Measurements from ENCODE around the gene ANKRD65. TPM values are rescaled to one million over a fixed set of nuclear protein-coding genes. Genes with fewer than 3 reads are reported as not detected.
"Not testable (repeated sequence)": the region's sequence is repeated elsewhere in the genome, so short reads cannot be mapped to it uniquely, and the experiment has no call there.

The ANKRD65 gene
- total RNA-seq (10 to 100 TPM; 30.2 to 54.2 TPM), polyA plus RNA-seq (10 to 100 TPM; 13.5 to 33.5 TPM)
- long read RNA-seq, donor 1, partial matches to known transcripts: 20 of 32 reads
- long read RNA-seq, donor 1, other reads (novel, unspliced or antisense): 0 of 32 reads
- long read RNA-seq, donor 2, partial matches to known transcripts: 0 of 5 reads
- long read RNA-seq, donor 2, other reads (novel, unspliced or antisense): 0 of 5 reads
- long read RNA-seq, donor 3, transcript ANKRD65-201 (3 exons, 1,976 nt): major isoform, 6 of 9 reads
- long read RNA-seq, donor 3, partial matches to known transcripts: 0 of 9 reads
- long read RNA-seq, donor 3, other reads (novel, unspliced or antisense): 0 of 9 reads
- long read RNA-seq, donor 4, partial matches to known transcripts: 0 of 3 reads
- long read RNA-seq, donor 4, other reads (novel, unspliced or antisense): 0 of 3 reads
- long read RNA-seq, donor 5, partial matches to known transcripts: 19 of 25 reads
- long read RNA-seq, donor 5, other reads (novel, unspliced or antisense): 0 of 25 reads

DNA sequence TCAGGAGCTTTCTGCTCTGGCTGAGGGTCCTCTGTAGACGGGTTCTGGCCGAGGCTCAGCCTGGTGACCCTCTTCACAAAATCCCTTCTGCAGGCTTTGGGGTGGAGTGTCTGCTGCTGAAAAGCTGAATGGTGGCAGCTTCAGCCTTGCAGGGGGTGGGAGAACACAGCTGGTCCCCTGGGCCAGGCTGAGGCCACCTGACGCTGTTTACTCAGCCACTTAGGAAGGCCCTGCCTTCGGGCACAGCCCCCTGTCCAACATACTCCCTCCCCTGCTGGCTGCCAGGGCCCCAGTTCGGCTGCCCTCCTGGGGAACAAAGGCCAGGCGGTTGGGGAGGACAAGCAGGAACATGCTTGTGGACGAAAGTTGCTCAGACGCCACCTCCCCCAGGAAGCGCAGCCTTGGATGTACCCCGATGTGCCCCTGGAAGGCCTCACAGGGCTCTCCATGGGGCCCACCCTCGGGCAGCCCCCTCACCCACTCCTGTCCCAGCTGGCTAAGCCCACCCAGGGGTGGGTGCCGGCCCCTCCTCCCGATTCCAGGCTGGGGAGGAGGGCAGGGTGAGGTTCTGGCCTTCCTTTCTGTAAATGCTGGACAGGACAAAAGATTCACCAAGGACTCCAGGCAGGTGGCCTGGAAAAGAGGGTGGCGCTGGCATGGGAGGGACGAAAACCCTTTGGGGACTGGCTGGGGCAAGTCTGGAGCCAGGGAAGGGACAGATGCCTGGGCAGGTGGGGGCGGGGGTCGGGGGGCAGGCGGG lies at the start of gene ANKRD65:
Gene ANKRD65, minus strand, starts transcription at position 130 of the 760 bp plus-strand sequence. CDS start 271 bp downstream, outside the sequence.
- Histone ChIP-seq H3K36me3 (ENCODE audit: control insufficient read depth in 4 of 4, insufficient read depth in 4 of 4, low read length in 4 of 4) (no peaks in the 10 kb centered on the region), H3K4me3 (peak within 1 kb of the TSS; percentile 49), H3K9ac (ENCODE audit: insufficient read depth in 1 of 2, low read length in 2 of 2) (no peak within 1 kb of the TSS), H3K4me1 (ENCODE audit: control insufficient read depth in 5 of 5, insufficient read depth in 5 of 5, low read length in 5 of 5) (peaks cover 0 to 24% (median 0%) of the 10 kb centered on the region in 5 donors), H3K27me3 (ENCODE audit: control insufficient read depth in 3 of 3, insufficient read depth in 3 of 3, low read length in 2 of 3) (no peaks in the 10 kb centered on the region), H3K9me3 (ENCODE audit: control insufficient read depth in 4 of 4, insufficient read depth in 3 of 4, low read length in 3 of 4) (peaks cover 0 to 2% (median 0%) of the 10 kb centered on the region in 4 donors), H3K27ac (ENCODE audit: low read depth in 1 of 2, low read length in 1 of 2) (peak within 1 kb of the TSS in 1 of 2 donors; percentile 83)
- ATAC-seq (ENCODE audit: insufficient read depth, low FRiP score) (peak; percentile 43), DNase-seq (peak in 1 of 3 donors; percentile 52)
- TF ChIP-seq, protein P1, sequence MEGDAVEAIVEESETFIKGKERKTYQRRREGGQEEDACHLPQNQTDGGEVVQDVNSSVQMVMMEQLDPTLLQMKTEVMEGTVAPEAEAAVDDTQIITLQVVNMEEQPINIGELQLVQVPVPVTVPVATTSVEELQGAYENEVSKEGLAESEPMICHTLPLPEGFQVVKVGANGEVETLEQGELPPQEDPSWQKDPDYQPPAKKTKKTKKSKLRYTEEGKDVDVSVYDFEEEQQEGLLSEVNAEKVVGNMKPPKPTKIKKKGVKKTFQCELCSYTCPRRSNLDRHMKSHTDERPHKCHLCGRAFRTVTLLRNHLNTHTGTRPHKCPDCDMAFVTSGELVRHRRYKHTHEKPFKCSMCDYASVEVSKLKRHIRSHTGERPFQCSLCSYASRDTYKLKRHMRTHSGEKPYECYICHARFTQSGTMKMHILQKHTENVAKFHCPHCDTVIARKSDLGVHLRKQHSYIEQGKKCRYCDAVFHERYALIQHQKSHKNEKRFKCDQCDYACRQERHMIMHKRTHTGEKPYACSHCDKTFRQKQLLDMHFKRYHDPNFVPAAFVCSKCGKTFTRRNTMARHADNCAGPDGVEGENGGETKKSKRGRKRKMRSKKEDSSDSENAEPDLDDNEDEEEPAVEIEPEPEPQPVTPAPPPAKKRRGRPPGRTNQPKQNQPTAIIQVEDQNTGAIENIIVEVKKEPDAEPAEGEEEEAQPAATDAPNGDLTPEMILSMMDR (IDR thresholded peaks at IDR 0.05; ENCODE audit: control extremely low read depth, extremely low read depth): no peak
- WGBS, 2 donors: 69 to 85% methylated on average over 16 to 18 of the region's 18 CpGs

DNA sequence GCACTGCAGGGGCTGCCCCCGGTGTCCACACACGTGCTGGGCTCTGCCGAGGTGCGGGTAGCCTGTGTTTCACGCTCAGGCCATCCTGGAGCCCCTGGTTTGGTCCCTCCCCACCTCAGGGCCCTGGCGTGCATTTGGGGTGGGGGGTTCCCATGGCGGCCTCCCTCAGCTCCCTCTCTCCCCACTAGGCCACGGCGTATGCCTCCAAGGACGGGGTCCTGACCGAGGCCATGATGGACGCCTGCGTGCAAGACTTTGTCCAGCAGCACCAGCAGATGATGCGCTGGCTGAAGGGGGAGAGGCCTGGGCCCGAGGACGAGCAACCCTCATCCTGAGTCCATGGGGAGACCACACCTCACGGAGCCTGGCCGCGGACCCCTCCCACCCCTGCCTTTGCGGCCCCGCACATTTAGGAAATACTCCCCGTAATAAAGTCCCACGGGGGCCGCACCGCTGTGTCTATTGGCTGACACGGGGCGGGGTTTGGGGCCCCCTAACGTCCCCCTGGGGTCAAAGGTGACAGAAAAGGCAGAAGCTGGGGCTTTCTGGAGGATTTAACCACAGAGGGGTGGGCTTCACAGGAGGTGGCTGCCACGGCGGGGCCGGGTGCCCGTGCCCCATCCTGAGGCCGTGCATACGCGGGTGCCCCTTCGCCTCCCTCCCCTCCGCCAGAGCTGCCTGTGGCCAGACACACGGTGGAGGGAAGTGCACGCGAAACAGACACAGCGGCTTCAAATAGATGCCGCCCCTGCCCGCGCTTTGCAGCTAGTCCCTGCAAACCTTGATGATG lies 47.3 kb upstream of the ANKRD65 start:
- not testable (repeated sequence) for ATAC-seq (ENCODE audit: insufficient read depth, low FRiP score); DNase-seq; H3K9ac ChIP-seq (ENCODE audit: insufficient read depth in 1 of 2, low read length in 2 of 2); H3K4me1 ChIP-seq (ENCODE audit: control insufficient read depth in 5 of 5, insufficient read depth in 5 of 5, low read length in 5 of 5); H3K27me3 ChIP-seq (ENCODE audit: control insufficient read depth in 3 of 3, insufficient read depth in 3 of 3, low read length in 2 of 3); H3K27ac ChIP-seq (ENCODE audit: low read depth in 1 of 2, low read length in 1 of 2); H3K4me3 ChIP-seq; H3K36me3 ChIP-seq (ENCODE audit: control insufficient read depth in 4 of 4, insufficient read depth in 4 of 4, low read length in 4 of 4); H3K9me3 ChIP-seq (ENCODE audit: control insufficient read depth in 4 of 4, insufficient read depth in 3 of 4, low read length in 3 of 4)
- WGBS, 2 donors: 79 to 87% methylated on average over 28 to 40 of the region's 44 CpGs

DNA sequence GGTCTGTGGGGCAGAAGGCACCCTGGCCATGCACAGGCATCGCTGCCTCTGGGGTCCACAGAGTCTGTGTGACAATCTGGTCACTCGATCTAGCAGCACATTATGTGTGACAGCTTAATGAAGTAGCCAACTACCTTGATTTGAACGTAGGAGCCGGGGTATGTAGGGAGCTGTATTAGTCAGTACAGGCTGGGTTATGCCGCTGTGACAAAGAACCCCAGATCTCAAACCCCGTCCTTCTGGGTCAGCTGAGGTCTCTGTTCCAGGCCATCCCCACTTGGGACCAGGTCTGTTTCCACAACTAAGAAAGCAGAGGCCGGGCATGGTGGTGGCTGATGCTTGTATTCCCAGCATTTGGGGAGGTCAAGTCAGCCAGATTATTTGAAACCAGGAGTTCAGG lies 42.2 kb upstream of the ANKRD65 start:
- H3K27ac ChIP-seq (ENCODE audit: low read depth in 1 of 2, low read length in 1 of 2): peak overlapping the region in 1 of 2 donors; percentile 20
- TF ChIP-seq, protein P1 (IDR thresholded peaks at IDR 0.05; ENCODE audit: control extremely low read depth, extremely low read depth): no peak
- H3K27me3 ChIP-seq (ENCODE audit: control insufficient read depth in 3 of 3, insufficient read depth in 3 of 3, low read length in 2 of 3): no peaks in the 10 kb centered on the region
- H3K9me3 ChIP-seq (ENCODE audit: control insufficient read depth in 4 of 4, insufficient read depth in 3 of 4, low read length in 3 of 4): peaks cover 0 to 2% (median 0%) of the 10 kb centered on the region in 4 donors
- H3K4me3 ChIP-seq: no peak overlapping the region
- no peaks in the 10 kb centered on the region for H3K36me3 ChIP-seq (ENCODE audit: control insufficient read depth in 4 of 4, insufficient read depth in 4 of 4, low read length in 4 of 4)
- no peak overlapping the region for H3K9ac ChIP-seq (ENCODE audit: insufficient read depth in 1 of 2, low read length in 2 of 2)
- H3K4me1 ChIP-seq (ENCODE audit: control insufficient read depth in 5 of 5, insufficient read depth in 5 of 5, low read length in 5 of 5): peaks cover 0 to 4% (median 0%) of the 10 kb centered on the region in 5 donors
- no peak for ATAC-seq (ENCODE audit: insufficient read depth, low FRiP score)
- 91 to 96% methylated on average over 7 of the region's 7 CpGs for WGBS, 2 donors
- no peak for DNase-seq
